WTC11 (cell line): ENCODE results near the gene AIDA. TPM values are rescaled to one million over a fixed set of nuclear protein-coding genes. Genes with fewer than 3 reads are reported as not detected.

Source experiments
- ATAC-seq: fragments of 200-7000 bp; cut with Tn5 transposase; 2 replicates; pipeline ENCODE4 v1.10.0; 2021; ENCODE audit warnings: mild to moderate bottlenecking, moderate library complexity
- CTCF ChIA-PET: fragments of 300-600 bp; sonication (Branson Sonifier 250); formaldehyde crosslinking; loops from one replicate; lab custom pipeline; 2021; ENCODE audit warnings: antibody characterized with exemption; lab: Charles Lee
- POLR2A ChIA-PET: fragments of 350-600 bp; sonication (Branson Sonifier 250); formaldehyde crosslinking; loops from one replicate; lab custom pipeline; 2021; ENCODE audit warnings: antibody characterized with exemption; lab: Charles Lee
- DNase-seq: peaks from one replicate; pipeline ENCODE4 v3.0.0; 2021; ENCODE audit warnings: low spot score
- H3K27ac Mint-ChIP-seq: 2 replicates; pipeline ENCODE4 v1.8.0; 2021; ENCODE audit warnings: mixed read lengths
- H3K27me3 Mint-ChIP-seq: 2 replicates; pipeline ENCODE4 v1.8.0; 2021; ENCODE audit warnings: low read depth, mild to moderate bottlenecking, moderate library complexity, mixed read lengths
- H3K36me3 Mint-ChIP-seq: 2 replicates; pipeline ENCODE4 v1.8.0; 2021; ENCODE audit warnings: mixed read lengths
- H3K4me1 Mint-ChIP-seq: 2 replicates; pipeline ENCODE4 v1.8.0; 2022; ENCODE audit warnings: mixed read lengths
- H3K4me3 Mint-ChIP-seq: 2 replicates; pipeline ENCODE4 v1.8.0; 2021; ENCODE audit warnings: mild to moderate bottlenecking, moderate library complexity, mixed read lengths
- H3K9me3 Mint-ChIP-seq: 2 replicates; pipeline ENCODE4 v1.8.0; 2021; ENCODE audit warnings: mixed read lengths
- EMX1 ChIP-seq: fragments of 250-450 bp; sonication (Bioruptor Pico); IDR thresholded peaks from 2 replicates; pipeline ENCODE4 v1.8.0; 2021; ENCODE audit warnings: mild to moderate bottlenecking
- FOXJ3 ChIP-seq: sonication (generic); formaldehyde crosslinking; IDR thresholded peaks from 2 replicates; pipeline ENCODE4 v1.9.0; 2021; ENCODE audit warnings: missing genetic modification reagents, mild to moderate bottlenecking, borderline replicate concordance
- GTF2I ChIP-seq: fragments of 250-450 bp; sonication (Bioruptor Pico); conservative IDR thresholded peaks from 2 replicates; pipeline ENCODE4 v1.4.0; 2021; ENCODE audit warnings: mild to moderate bottlenecking
- KAT7 ChIP-seq: sonication (generic); formaldehyde crosslinking; IDR thresholded peaks from 2 replicates; pipeline ENCODE4 v1.8.1; 2023; ENCODE audit warnings: missing genetic modification reagents, mild to moderate bottlenecking, borderline replicate concordance
- MYBL2 ChIP-seq: sonication (generic); formaldehyde crosslinking; IDR thresholded peaks from 2 replicates; pipeline ENCODE4 v1.8.1; 2023; ENCODE audit warnings: mild to moderate bottlenecking, moderate library complexity, missing genetic modification reagents
- NFATC4 ChIP-seq: fragments of 250-450 bp; sonication (Bioruptor Pico); IDR thresholded peaks from 2 replicates; pipeline ENCODE4 v1.9.0; 2021; ENCODE audit warnings: mild to moderate bottlenecking
- NR1H2 ChIP-seq: sonication (generic); formaldehyde crosslinking; IDR thresholded peaks from 2 replicates; pipeline ENCODE4 v1.9.0; 2021; ENCODE audit warnings: mild to moderate bottlenecking, moderate library complexity, missing genetic modification reagents
- NR3C1 ChIP-seq: sonication (generic); formaldehyde crosslinking; conservative IDR thresholded peaks from 2 replicates; pipeline ENCODE4 v1.8.1; 2023; ENCODE audit warnings: low read depth, mild to moderate bottlenecking, missing genetic modification reagents
- SMAD3 ChIP-seq: sonication (generic); formaldehyde crosslinking; IDR thresholded peaks from 2 replicates; pipeline ENCODE4 v1.8.0; 2022; ENCODE audit warnings: missing genetic modification reagents, mild to moderate bottlenecking, borderline replicate concordance
- SP1 ChIP-seq: sonication (generic); formaldehyde crosslinking; conservative IDR thresholded peaks from 2 replicates; pipeline ENCODE4 v1.8.1; 2022; ENCODE audit warnings: missing genetic modification reagents
- ZNF138 ChIP-seq: sonication (generic); formaldehyde crosslinking; conservative IDR thresholded peaks from 2 replicates; pipeline ENCODE4 v1.8.1; 2022; ENCODE audit warnings: mild to moderate bottlenecking, moderate library complexity, missing genetic modification reagents
- ZNF263 ChIP-seq: sonication (generic); formaldehyde crosslinking; IDR thresholded peaks from 2 replicates; pipeline ENCODE4 v1.8.1; 2022; ENCODE audit warnings: low read depth, mild to moderate bottlenecking, moderate library complexity, missing genetic modification reagents
- ZNF396 ChIP-seq: fragments of 250-450 bp; sonication (Bioruptor Pico); IDR thresholded peaks from 2 replicates; pipeline ENCODE4 v1.8.0; 2021; ENCODE audit warnings: mild to moderate bottlenecking, moderate library complexity, borderline replicate concordance
- total RNA-seq: library from RNA; stranded (reverse); gene quantifications from 3 replicates; pipeline ENCODE4 v1.2.3, GENCODE V29; 2021
- TF ChIP-seq, protein P1 (sequence below): sonication (generic); formaldehyde crosslinking; IDR thresholded peaks from 2 replicates; pipeline ENCODE4 v1.8.1; 2022; ENCODE audit warnings: low read depth, mild to moderate bottlenecking, moderate library complexity, missing genetic modification reagents, borderline replicate concordance
- TF ChIP-seq, protein P2 (sequence below): sonication (generic); formaldehyde crosslinking; IDR thresholded peaks from 2 replicates; pipeline ENCODE4 v1.8.1; 2023; ENCODE audit warnings: mild to moderate bottlenecking, moderate library complexity, missing genetic modification reagents
- TF ChIP-seq, protein P3 (sequence below): sonication (generic); formaldehyde crosslinking; IDR thresholded peaks from 2 replicates; pipeline ENCODE4 v1.8.1; 2023; ENCODE audit warnings: mild to moderate bottlenecking, missing genetic modification reagents, moderate library complexity
- TF ChIP-seq, protein P4 (sequence below): sonication (generic); formaldehyde crosslinking; conservative IDR thresholded peaks from 2 replicates; pipeline ENCODE4 v1.8.1; 2023; ENCODE audit warnings: mild to moderate bottlenecking, low read depth, missing genetic modification reagents, moderate library complexity
- TF ChIP-seq, protein P5 (sequence below): sonication (generic); formaldehyde crosslinking; IDR thresholded peaks from 2 replicates; pipeline ENCODE4 v1.8.0; 2022; ENCODE audit warnings: mild to moderate bottlenecking, missing genetic modification reagents

AIDA gene
- total RNA-seq, 1 experiment from 2014 or later: 81.2 TPM

DNA sequence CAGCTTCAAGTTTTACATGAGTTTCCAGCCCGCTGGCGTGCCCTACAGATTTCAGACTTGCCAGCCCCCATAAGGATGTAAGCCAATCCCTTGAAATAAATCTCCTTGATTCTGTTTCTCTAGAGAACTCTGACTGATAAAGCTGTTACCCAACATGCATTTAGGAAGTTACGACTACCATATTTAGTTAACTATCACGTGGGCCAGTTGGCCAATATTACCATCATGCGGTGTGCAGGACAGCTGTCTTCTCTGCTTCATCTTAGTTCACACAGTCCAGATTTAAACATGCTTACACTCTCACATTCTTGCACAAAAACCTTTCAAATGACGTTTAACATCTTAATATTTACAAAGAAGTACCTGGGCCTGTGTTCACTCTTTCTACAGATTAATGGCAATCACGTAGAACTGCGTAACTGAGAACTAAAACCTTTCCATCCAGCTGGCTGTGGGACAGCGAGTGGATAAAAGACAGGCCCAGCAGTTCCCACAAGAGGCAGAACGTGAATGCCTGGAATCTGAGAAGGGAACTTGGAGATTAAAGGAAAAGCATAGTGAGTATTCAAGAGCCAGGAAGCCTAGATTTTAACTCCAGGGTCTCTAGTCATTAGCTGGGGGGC lies 45.5 kb upstream of the AIDA start:
- Mint-ChIP-seq H3K36me3 (no peaks in the 10 kb centered on the region), H3K27ac (no peak overlapping the region)
- CTCF ChIA-PET: interaction anchor here (1.1 to 1.4 kb wide), 2 partner anchors 10 to 332 kb away, joined by 3 to 6 read pairs; no protein-coding TSS in a partner anchor

DNA sequence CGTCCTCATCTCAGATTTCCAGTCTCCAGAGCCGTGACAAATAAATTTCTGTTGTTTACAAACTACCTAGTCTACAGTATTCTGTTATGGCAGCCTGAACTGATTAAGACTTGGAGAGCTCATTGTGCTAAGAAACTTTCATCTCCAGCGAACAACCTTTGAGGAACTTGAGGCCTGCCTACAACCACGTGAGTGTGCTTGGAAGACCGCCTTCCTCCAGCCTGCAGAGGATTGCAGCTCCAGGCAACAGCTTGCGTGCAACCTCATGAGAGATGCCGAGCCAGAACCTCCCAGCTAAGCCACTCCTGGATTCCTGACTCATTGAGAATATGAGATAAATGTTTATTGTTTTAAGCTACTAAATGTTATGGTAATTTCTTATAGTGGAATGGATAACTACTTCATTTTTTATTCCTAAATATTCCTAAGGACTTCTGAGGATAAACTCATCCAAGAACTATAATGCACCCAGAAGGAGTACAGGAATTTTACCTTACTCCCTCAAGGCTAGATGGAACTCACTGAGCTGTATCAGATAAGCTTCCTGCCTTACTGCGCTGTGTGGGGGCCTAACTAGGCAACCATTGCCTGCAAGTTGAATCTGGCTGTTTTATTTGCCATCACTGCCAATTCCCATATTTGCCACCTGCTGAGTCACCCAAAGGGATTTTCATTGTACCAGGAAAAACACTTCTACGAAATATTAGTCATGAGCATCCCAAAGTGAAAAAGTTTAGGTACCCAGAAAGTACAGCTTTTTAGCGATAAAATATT lies 42.3 kb upstream of the AIDA start:
- Mint-ChIP-seq H3K4me1 (no peaks in the 10 kb centered on the region), H3K9me3 (no peaks in the 10 kb centered on the region), H3K36me3 (no peaks in the 10 kb centered on the region), H3K27me3 (peaks cover 2% of the 10 kb centered on the region), H3K4me3 (no peak overlapping the region), H3K27ac (no peak overlapping the region)
- TF ChIP-seq, protein P1, sequence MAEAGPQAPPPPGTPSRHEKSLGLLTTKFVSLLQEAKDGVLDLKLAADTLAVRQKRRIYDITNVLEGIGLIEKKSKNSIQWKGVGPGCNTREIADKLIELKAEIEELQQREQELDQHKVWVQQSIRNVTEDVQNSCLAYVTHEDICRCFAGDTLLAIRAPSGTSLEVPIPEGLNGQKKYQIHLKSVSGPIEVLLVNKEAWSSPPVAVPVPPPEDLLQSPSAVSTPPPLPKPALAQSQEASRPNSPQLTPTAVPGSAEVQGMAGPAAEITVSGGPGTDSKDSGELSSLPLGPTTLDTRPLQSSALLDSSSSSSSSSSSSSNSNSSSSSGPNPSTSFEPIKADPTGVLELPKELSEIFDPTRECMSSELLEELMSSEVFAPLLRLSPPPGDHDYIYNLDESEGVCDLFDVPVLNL: no peak
- no peak for TF ChIP-seq ZNF138 (CRISPR knock-in tag)
- TF ChIP-seq, protein P2, sequence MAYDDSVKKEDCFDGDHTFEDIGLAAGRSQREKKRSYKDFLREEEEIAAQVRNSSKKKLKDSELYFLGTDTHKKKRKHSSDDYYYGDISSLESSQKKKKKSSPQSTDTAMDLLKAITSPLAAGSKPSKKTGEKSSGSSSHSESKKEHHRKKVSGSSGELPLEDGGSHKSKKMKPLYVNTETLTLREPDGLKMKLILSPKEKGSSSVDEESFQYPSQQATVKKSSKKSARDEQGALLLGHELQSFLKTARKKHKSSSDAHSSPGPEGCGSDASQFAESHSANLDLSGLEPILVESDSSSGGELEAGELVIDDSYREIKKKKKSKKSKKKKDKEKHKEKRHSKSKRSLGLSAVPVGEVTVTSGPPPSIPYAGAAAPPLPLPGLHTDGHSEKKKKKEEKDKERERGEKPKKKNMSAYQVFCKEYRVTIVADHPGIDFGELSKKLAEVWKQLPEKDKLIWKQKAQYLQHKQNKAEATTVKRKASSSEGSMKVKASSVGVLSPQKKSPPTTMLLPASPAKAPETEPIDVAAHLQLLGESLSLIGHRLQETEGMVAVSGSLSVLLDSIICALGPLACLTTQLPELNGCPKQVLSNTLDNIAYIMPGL (CRISPR knock-in tag): no peak
- ChIA-PET CTCF (interaction anchor here (1.5 kb wide), 1 partner anchor 379 kb away, joined by 5 read pairs; no protein-coding TSS in a partner anchor), POLR2A (no interaction called here)
- ATAC-seq (no peak), DNase-seq (no peak)

More for the DNA sequence above, 45.5 kb upstream of the AIDA start:
- Mint-ChIP-seq H3K9me3 (peaks cover 5% of the 10 kb centered on the region), H3K27me3 (peaks cover 2% of the 10 kb centered on the region), H3K4me3 (no peak overlapping the region), H3K4me1 (no peaks in the 10 kb centered on the region)
- TF ChIP-seq MYBL2 (CRISPR knock-in tag) (no peak), FOXJ3 (CRISPR knock-in tag) (no peak), EMX1 (CRISPR knock-in tag) (no peak), NFATC4 (CRISPR knock-in tag) (no peak), KAT7 (CRISPR knock-in tag) (no peak), ZNF396 (no peak), SMAD3 (CRISPR knock-in tag) (no peak), GTF2I (CRISPR knock-in tag) (no peak), NR1H2 (CRISPR knock-in tag) (no peak), SP1 (CRISPR knock-in tag) (no peak), NR3C1 (CRISPR knock-in tag) (no peak), ZNF263 (CRISPR knock-in tag) (no peak)
- TF ChIP-seq, protein P3, sequence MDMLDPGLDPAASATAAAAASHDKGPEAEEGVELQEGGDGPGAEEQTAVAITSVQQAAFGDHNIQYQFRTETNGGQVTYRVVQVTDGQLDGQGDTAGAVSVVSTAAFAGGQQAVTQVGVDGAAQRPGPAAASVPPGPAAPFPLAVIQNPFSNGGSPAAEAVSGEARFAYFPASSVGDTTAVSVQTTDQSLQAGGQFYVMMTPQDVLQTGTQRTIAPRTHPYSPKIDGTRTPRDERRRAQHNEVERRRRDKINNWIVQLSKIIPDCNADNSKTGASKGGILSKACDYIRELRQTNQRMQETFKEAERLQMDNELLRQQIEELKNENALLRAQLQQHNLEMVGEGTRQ: no peak
- TF ChIP-seq, protein P4, sequence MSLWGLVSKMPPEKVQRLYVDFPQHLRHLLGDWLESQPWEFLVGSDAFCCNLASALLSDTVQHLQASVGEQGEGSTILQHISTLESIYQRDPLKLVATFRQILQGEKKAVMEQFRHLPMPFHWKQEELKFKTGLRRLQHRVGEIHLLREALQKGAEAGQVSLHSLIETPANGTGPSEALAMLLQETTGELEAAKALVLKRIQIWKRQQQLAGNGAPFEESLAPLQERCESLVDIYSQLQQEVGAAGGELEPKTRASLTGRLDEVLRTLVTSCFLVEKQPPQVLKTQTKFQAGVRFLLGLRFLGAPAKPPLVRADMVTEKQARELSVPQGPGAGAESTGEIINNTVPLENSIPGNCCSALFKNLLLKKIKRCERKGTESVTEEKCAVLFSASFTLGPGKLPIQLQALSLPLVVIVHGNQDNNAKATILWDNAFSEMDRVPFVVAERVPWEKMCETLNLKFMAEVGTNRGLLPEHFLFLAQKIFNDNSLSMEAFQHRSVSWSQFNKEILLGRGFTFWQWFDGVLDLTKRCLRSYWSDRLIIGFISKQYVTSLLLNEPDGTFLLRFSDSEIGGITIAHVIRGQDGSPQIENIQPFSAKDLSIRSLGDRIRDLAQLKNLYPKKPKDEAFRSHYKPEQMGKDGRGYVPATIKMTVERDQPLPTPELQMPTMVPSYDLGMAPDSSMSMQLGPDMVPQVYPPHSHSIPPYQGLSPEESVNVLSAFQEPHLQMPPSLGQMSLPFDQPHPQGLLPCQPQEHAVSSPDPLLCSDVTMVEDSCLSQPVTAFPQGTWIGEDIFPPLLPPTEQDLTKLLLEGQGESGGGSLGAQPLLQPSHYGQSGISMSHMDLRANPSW (CRISPR knock-in tag): no peak
- TF ChIP-seq, protein P5, sequence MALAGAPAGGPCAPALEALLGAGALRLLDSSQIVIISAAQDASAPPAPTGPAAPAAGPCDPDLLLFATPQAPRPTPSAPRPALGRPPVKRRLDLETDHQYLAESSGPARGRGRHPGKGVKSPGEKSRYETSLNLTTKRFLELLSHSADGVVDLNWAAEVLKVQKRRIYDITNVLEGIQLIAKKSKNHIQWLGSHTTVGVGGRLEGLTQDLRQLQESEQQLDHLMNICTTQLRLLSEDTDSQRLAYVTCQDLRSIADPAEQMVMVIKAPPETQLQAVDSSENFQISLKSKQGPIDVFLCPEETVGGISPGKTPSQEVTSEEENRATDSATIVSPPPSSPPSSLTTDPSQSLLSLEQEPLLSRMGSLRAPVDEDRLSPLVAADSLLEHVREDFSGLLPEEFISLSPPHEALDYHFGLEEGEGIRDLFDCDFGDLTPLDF (CRISPR knock-in tag): no peak
- TF ChIP-seq, protein P2 (CRISPR knock-in tag): no peak
- ATAC-seq: no peak
- POLR2A ChIA-PET: no interaction called here
- DNase-seq: no peak
